Suppressor macrophage treated with lipopolysaccharide for 1 hour (primary cell): ENCODE results near the gene COPZ1.
"Not testable (repeated sequence)": the region's sequence is repeated elsewhere in the genome, so short reads cannot be mapped to it uniquely, and the experiment has no call there.

ENCODE experiments used
- DNase-seq, 3 donors: peaks; one replicate each; pipeline ENCODE4 v3.0.0-alpha.2; 2020 to 2022

Gene COPZ1, protein sequence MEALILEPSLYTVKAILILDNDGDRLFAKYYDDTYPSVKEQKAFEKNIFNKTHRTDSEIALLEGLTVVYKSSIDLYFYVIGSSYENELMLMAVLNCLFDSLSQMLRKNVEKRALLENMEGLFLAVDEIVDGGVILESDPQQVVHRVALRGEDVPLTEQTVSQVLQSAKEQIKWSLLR

GRCh38 chr12:54324617-54325441, at the start of gene COPZ1:
Gene COPZ1, plus strand, starts transcription at chr12:54325131. Its CDS starts 33 bp downstream, at chr12:54325164.
- peak; percentile 96 to 99 (median 99) for DNase-seq

DNA sequence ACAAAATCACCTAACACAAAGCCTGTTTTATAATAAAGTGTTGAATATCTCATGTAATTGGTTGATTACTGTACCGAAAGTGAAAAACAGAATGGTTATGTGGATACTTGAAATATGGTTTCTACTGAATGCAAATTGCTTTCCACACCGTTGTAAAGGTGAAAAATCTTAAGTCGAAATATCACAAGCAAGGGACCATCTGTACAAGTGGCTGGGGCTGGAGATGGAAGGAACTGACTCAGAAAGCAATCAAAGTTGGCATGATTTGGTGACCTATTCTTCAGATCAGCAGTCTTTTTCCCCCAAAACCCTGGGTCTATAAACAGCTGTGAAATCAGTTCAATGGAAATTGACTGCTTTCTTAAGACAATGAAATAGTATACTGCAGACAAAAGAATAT, 48.6 kb upstream of the COPZ1 start:
- DNase-seq = no peak

DNA sequence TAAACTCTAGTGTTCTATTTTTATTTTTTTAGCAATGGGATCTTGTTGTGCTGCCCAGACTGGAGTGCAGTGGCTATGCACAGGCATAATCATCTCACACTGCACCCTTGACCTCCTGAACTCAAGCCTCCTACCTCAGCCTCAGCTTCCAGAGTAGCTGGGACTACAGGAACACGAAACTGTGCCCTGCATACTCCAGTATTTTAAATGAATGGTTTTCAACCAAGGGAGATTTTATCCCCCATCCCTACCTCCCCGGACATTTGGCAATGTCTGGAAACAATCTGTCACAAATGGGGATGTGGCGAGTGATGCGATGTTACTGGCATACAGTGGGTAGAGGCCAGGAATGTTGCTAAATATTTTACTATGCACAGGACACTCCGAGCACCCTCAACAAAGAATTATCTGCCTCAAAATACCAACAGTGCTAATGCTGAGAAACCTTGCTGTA, 47.1 kb upstream of the COPZ1 start:
- peak; percentile 50 to 74 (median 52) for DNase-seq

DNA sequence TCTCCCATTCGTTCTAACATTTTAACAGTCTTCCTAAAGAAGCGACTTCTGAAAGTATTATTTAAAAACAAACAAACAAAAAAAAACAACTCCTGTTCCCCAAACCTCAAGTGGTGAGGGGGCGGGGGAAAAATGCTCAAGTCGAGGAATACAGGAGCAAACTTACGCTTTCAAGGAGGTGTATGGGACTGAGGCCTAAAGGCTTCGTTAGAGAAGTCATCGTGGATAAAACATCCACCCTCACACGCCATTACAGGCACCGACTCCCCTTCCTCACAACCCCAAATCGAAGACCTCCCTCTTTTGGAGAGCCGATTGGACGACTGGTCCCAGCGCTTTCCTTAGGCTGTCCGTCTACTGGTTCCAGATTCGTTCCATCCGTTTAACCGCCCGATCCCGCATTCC, 45.7 kb upstream of the COPZ1 start:
- peak in 1 of 3 donors; percentile 31 for DNase-seq

DNA sequence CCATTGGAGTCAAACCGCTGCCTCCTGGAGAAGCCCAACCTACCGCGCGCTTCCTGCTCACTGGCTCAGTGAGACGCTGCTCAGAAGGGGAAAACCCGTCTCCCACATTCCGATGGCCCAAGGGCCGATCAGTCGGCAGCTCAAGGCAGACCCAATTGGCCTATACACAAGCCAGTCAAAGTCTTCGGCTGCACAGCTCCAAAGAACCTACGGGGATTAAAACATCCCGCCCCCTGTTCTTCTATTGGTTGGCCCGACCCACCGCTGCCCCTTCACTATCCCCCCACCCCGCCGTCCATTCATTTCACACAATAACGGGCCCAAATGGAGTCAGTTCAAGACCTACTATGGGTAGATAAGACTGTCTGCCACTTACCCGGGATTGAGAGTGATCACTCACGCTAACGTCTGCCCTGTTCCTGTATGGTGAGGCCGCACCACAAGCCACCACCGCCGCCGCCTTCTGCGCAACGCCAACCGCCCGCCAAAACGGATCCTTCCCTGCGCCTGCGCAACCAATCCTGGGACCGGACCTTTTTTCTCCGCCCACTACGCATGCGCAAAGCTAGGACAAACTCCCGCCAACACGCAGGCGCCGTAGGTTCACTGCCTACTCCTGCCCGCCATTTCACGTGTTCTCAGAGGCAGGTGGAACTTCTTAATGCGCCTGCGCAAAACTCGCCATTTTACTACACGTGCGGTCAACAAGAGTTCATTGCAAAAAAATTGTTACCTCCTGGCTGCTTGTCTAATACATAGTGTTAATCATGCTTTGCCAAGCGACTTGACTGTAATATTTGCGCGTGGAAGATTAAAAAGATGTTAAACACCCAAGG, 45.1 kb upstream of the COPZ1 start, which contains the start of gene CBX5:
Gene CBX5, minus strand, starts transcription at position 491 of the 836 bp plus-strand sequence. CDS start 22,472 bp downstream, outside the sequence.
- DNase-seq = peak; percentile 99 to 100 (median 100)

DNA sequence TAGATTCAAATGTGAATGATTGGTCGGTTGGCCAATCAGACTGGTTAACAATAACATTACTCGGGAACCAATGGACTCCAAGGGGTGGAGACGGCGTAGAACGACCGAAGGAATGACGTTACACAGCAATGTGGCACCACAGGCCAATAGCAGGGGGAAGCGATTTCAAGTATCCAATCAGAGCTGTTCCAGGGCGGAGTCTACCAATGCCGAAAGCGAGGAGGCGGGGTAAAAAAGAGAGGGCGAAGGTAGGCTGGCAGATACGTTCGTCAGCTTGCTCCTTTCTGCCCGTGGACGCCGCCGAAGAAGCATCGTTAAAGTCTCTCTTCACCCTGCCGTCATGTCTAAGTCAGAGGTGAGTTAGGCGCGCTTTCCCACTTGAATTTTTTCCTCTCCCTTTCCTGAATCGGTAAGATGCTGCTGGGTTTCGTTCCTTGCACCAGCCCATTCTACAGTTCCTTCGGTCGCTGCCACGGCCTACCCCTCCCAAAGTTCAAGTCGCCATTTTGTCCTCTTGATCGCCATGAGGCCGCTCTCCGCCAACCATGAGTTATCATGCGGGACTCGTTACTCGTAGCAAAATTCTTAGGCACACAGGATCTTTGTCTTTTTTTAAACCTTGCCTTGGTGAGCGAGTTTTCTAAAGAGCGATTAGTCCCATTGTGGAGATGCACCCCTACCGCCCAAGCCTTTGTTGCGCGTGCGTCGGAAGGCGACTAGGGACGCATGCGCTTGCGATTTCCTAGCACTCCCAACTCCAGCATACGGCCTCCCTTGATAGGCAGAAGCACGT, 44.3 kb upstream of the COPZ1 start, which contains the start of gene HNRNPA1:
Gene HNRNPA1, plus strand, starts transcription at position 259 of the 793 bp plus-strand sequence. Its CDS starts 82 bp downstream, at position 341.
- peak; percentile 97 to 100 (median 99) for DNase-seq

GRCh38 chr12:54281261-54281638, 43.7 kb upstream of the COPZ1 start:
- not testable (repeated sequence) for DNase-seq

DNA sequence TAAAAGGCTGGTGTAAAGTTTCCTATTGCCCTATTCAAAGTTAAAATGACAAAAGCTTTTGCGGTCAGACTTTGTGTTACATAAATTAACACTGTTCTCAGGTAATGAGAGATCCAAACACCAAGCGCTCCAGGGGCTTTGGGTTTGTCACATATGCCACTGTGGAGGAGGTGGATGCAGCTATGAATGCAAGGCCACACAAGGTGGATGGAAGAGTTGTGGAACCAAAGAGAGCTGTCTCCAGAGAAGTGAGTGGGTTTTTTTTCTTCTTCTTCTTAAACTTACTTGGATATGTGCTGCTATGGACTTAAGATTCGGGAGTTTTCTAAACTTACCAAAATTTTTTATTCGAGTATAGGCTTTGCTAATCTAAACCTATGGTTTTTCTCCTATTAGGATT, 43.2 kb upstream of the COPZ1 start:
- DNase-seq = not testable (repeated sequence)

- DNase-seq = no peak
Observed at GRCh38 chr12:54282949-54283593, 41.9 kb upstream of the COPZ1 start.

GRCh38 chr12:54284070-54284780, 40.7 kb upstream of the COPZ1 start:
- DNase-seq = not testable (repeated sequence)

GRCh38 chr12:54285150-54286041, 39.5 kb upstream of the COPZ1 start:
- DNase-seq = peak in 1 of 3 donors; percentile 45

GRCh38 chr12:54286042-54287030, 38.6 kb upstream of the COPZ1 start:
- no peak for DNase-seq

DNA sequence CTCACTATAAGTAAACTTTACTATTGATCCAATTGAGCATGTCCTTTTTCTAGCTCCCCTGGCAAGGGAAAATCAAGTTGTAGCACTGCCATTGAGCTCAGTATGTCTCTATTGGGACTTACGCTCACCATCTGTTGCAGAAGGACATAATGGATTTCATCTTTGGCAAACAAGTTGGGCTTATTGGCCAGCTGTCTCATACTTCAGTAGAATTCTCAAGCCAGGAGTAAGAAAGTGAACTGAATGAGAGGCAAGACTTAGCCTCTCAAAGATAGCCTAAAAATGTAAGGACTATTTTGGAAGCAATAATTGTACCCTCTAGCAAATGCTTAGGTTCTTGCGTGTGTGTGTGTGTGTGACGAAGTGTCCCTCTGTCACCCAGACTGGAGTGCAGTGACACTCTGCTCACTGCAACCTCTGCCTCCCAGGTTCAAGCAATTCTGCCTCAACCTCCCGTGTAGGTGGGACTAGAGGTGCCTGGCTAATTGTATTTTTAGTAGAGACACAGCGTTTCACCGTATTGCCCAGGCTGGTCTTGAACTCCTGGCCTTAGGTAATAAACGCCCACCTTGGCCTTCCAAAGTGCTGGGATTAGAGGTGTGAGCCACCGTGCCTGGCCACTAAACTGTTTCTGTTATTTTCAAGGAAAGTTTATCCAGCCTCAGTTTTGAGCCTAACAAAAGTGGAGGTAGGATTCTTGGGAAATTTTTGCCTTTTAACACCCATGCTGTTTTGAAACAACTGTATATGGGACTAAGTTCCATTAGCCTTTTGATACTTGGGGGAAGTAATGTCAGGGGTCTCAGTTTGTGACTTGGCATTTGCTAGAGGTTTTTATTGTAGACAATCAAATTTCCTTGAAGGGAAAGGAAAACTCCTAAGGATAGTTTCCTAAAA, 37.4 kb upstream of the COPZ1 start:
- no peak for DNase-seq

- DNase-seq = no peak
Observed at GRCh38 chr12:54292083-54292930, 32.6 kb upstream of the COPZ1 start.

DNA sequence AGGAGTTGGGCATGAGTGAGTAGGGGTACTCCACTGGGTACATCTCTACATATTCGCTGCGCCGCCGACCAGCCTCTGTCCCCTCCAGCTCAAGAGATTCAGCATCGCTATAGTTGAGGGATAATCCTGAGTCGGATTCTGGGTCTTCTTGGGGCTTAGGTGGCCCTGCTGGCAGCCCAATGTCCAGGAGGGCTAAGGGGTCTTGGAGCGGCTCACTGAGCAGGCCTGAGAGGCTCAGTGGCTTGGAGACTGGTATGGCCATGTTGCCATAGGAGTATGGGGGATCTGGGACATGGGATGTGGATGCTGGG, 32.0 kb upstream of the COPZ1 start:
- no peak for DNase-seq

DNA sequence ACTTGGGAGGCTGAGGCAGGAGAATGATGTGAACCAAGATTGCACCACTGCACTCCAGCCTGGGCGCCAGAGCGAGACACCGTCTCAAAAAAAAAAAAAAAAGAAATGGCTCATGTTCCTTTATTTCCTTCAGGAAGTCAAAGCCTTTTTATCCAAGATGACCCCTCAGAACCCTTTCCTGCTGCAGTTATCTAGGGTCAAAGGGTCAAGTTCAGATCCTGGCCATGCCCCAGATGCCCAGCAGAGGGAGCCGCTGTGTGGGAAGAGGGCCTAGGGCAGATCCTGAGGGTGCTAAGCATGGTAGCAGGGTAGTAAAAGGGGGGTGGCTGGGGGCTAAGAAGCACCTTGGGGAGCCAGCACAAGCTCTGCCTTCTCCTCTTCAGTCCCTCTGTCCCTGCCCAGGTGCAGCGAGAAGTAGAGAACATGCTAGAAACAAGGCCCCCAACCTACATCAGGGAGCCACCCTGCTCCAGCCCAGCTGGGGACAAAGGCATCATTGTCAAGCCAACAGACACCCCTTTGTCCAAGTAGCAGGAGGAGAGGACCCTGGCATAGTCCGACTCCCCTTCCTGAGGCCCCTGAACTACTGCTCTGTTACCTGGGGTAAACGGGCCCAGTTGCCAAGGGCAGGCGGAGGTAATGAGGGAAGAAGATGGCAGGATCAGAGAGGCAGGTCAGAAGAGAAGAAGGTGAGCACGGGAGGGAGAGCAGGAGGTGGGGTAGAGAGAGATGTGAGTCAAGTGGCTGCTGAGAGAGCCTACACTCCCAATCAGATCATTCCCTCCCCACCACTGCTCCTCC, 30.6 kb upstream of the COPZ1 start:
- DNase-seq = peak; percentile 80 to 86 (median 82)
